Stomach (tissue), 9 donors: ENCODE data around the gene SLC51A. TPM values are rescaled to one million over a fixed set of nuclear protein-coding genes. Genes with fewer than 3 reads are reported as not detected.
A peak's percentile ranks its signal among the peaks of the same experiment; 100 is the strongest.

Experiments
- DNase-seq, 2 donors: peaks; one replicate each; pipeline versions ENCODE4 v3.0.0 to v3.0.0-alpha.2; 2013 to 2019
- H3K27ac ChIP-seq, 5 donors: fragments of 200-600 bp in 4 of 5; sonication (generic) in 4 of 5; one replicate each; pipeline ENCODE4 v1.5.1; 2013 to 2019; ENCODE audit warnings: mild to moderate bottlenecking in 1 of 5, moderate library complexity in 1 of 5
- H3K27me3 ChIP-seq, 3 donors: fragments of 200-600 bp; sonication (generic); one replicate each; pipeline ENCODE4 v1.5.1; 2017 to 2019; ENCODE audit warnings: mixed run types in 1 of 3
- H3K36me3 ChIP-seq, 4 donors: fragments of 200-600 bp; sonication (generic); 1 replicate in 3 of 4; 2 replicates in 1 of 4; pipeline ENCODE4 v1.5.1; 2016 to 2019
- H3K4me1 ChIP-seq, 4 donors: fragments of 200-600 bp; sonication (generic); one replicate each; pipeline ENCODE4 v1.5.1; 2016 to 2019
- H3K4me3 ChIP-seq, 4 donors: fragments of 200-600 bp; sonication (generic) in 3 of 4; one replicate each; pipeline ENCODE4 v1.5.1; 2016 to 2019; ENCODE audit warnings: mild to moderate bottlenecking in 1 of 4
- H3K9me3 ChIP-seq, 4 donors: fragments of 200-600 bp; sonication (generic); one replicate each; pipeline ENCODE4 v1.5.1; 2016 to 2019
- EP300 ChIP-seq: sonication (generic); formaldehyde crosslinking; IDR thresholded peaks from one replicate; pipeline ENCODE4 v1.6.1; 2017; ENCODE audit warnings: antibody characterized with exemption
- POLR2A ChIP-seq, 4 donors: fragments of 450-650 bp; IDR thresholded peaks; one replicate each; pipeline ENCODE4 v1.6.1; 2016; ENCODE audit warnings: antibody characterized with exemption in 4 of 4, control low read depth in 2 of 4, mild to moderate bottlenecking in 1 of 4, moderate library complexity in 1 of 4
- POLR2AphosphoS5 ChIP-seq, 3 donors: sonication (generic); formaldehyde crosslinking; IDR thresholded peaks; one replicate each; pipeline ENCODE4 v1.6.1; 2016; ENCODE audit warnings: antibody characterized with exemption in 3 of 3
- WGBS, 5 donors: extraction: QIAGEN DNeasy Blood & Tissue Kit in 3 of 5; methylation state at CpG; one replicate each; pipeline versions ENCODE4 v1.1.5 to v1.1.7; 2013 to 2018; 5-methylcytosine and 5-hydroxymethylcytosine counted together
- intact Hi-C: fragments of 100-400 bp; cut with DNase I; formaldehyde crosslinking; loops from one replicate; pipeline ENCODE4 v1.15.1; 2023; ENCODE audit warnings: low total_unique reads
- polyA plus RNA-seq, 3 donors: library from polyadenylated mRNA; stranded (reverse); fragments of 200-250 nt; gene quantifications; one replicate each; pipeline ENCODE4 v1.2.3, GENCODE V29; 2013
- total RNA-seq, 5 donors: library from RNA; depleted of rRNA; stranded (reverse); fragments of >200 nt; gene quantifications; one replicate each; pipeline versions ENCODE4 v1.1.0 to v1.2.3, GENCODE V29; 2014 to 2016
- TF ChIP-seq, protein P1 (sequence below), 7 experiments: fragments of 450-650 bp in 4 of 7; fragments of 200-600 bp in 3 of 7; sonication (generic) in 3 of 7; IDR thresholded peaks; one replicate each; pipeline ENCODE4 v1.5.1; 2016 to 2019; ENCODE audit warnings: antibody characterized with exemption in 7 of 7, control low read depth in 2 of 7, mild to moderate bottlenecking in 1 of 7
- donor health status: healthy with polysubstance abuse.
- donor health status: Bipolar disorder and iron deficiency.
- donor health status: healthy.

SLC51A gene
- total and polyA plus RNA-seq, 8 donors = 0.43 to 0.92 TPM; not detected in 6

DNA sequence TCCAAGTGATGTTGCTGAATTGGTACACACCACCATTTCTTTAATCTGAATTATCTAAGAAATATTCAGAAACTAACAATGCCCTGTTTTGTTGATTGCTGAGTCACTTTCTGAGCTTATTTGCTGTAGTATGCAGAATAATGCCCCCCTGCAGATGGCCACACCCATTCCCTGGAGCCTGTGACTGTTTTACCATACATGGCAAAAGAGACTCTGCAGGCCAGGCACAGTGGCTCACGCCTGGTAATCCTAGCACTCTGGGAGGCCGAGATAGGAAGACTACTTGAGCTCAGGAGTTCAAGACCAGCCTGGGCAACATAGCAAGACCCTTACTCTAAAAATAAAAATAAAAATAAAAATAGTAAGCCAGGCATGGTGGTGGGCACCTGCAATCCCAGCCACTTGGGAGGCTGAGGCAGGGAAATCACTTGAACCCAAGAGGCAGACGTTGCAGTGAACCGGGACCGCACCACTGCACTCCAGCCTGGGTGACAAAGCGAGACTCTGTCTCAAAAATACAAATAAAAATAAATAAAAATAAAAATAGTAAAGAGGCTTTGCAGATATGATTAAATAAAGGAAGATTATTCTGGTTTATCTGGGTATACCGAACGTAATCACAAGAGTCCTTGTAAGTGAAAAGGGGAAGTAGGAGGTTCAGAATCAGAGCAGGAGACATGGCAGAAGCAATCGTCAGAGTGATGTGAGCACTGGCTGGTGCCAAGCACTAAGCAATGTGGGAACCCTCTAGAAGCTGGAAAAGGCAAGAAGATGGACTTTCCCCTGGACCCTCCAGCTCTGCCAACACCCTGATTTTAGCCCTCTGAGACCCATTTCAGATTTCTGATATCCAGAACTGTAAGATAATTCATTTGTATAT lies 52.2 kb downstream of the SLC51A start:
- no peak overlapping the region for H3K27ac ChIP-seq
- TF ChIP-seq POLR2A (IDR thresholded peaks at IDR 0.05) (no peak), POLR2AphosphoS5 (IDR thresholded peaks at IDR 0.05) (no peak), EP300 (no peak)
- TF ChIP-seq, protein P1, sequence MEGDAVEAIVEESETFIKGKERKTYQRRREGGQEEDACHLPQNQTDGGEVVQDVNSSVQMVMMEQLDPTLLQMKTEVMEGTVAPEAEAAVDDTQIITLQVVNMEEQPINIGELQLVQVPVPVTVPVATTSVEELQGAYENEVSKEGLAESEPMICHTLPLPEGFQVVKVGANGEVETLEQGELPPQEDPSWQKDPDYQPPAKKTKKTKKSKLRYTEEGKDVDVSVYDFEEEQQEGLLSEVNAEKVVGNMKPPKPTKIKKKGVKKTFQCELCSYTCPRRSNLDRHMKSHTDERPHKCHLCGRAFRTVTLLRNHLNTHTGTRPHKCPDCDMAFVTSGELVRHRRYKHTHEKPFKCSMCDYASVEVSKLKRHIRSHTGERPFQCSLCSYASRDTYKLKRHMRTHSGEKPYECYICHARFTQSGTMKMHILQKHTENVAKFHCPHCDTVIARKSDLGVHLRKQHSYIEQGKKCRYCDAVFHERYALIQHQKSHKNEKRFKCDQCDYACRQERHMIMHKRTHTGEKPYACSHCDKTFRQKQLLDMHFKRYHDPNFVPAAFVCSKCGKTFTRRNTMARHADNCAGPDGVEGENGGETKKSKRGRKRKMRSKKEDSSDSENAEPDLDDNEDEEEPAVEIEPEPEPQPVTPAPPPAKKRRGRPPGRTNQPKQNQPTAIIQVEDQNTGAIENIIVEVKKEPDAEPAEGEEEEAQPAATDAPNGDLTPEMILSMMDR (IDR thresholded peaks at IDR 0.05) = no peak
- H3K4me3 ChIP-seq = no peak overlapping the region
- peaks cover 27 to 87% (median 85%) of the 10 kb centered on the region in 4 donors for H3K36me3 ChIP-seq
- H3K9me3 ChIP-seq = no peaks in the 10 kb centered on the region
- DNase-seq = no peak
- 59 to 79% (median 73%) methylated on average over 9 of the region's 9 CpGs for WGBS, 5 donors
- no peaks in the 10 kb centered on the region for H3K27me3 ChIP-seq
- H3K4me1 ChIP-seq = peaks cover 0 to 11% (median 0%) of the 10 kb centered on the region in 4 donors
- intact Hi-C loops = no loop called here

DNA sequence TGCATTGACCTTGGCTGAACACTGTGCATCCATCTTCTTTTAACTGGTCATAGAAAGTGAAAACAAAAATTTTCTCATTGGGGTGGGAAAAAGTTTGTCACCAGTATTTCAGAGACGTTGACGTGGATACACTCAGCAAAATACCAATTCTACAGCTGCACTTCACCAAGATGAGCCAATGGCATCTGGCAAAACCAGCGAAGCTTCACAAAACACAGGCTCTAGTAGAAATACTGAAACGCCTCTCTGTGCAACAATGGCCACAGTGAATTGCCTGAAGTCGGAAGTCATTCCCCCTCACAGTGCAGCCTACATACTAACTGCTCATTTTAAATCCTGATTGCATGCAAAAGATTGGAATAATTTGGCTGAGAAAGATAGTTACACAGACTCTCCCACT lies 54.2 kb downstream of the SLC51A start:
- Histone ChIP-seq H3K36me3 (peaks cover 27 to 76% (median 69%) of the 10 kb centered on the region in 4 donors), H3K27ac (no peak overlapping the region), H3K27me3 (no peaks in the 10 kb centered on the region), H3K9me3 (no peaks in the 10 kb centered on the region), H3K4me1 (peaks cover 0 to 24% (median 4%) of the 10 kb centered on the region in 4 donors), H3K4me3 (no peak overlapping the region)
- WGBS, 5 donors = 91 to 99% (median 94%) methylated on average over 5 of the region's 5 CpGs
- DNase-seq = no peak
- TF ChIP-seq POLR2AphosphoS5 (IDR thresholded peaks at IDR 0.05) = no peak
- no peak for TF ChIP-seq EP300
- no peak for TF ChIP-seq POLR2A (IDR thresholded peaks at IDR 0.05)
- TF ChIP-seq, protein P1 (IDR thresholded peaks at IDR 0.05) = no peak
- intact Hi-C loops = no loop called here

DNA sequence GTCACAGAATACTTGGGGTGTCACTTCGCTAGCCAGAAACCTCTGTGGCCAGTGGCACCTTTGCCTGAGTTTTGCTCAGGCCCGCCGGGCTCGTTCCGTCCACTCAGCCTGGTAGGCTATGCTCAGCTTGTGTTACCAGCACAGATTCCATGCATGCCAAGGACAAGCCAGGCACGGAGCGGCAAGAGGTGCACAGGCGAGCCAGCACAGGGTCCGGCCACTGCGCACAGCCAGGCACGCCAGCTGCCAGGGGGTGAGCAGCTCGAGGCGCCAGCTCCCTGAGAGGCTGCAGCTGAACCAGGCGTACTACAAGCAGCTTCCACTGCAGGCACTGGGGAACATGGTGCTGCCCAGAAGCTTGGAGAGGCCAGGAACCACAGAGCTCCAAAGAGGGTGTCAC lies 56.5 kb downstream of the SLC51A start:
- peaks cover 11 to 53% (median 46%) of the 10 kb centered on the region in 4 donors for H3K36me3 ChIP-seq
- TF ChIP-seq, protein P1 (IDR thresholded peaks at IDR 0.05) = no peak
- TF ChIP-seq POLR2A (IDR thresholded peaks at IDR 0.05) (no peak), EP300 (no peak), POLR2AphosphoS5 (IDR thresholded peaks at IDR 0.05) (no peak)
- no peak overlapping the region for H3K4me3 ChIP-seq
- H3K9me3 ChIP-seq = no peaks in the 10 kb centered on the region
- intact Hi-C loops = no loop called here
- H3K27ac ChIP-seq = no peak overlapping the region
- no peaks in the 10 kb centered on the region for H3K27me3 ChIP-seq
- DNase-seq = no peak
- peaks cover 0 to 32% (median 6%) of the 10 kb centered on the region in 4 donors for H3K4me1 ChIP-seq
- 97 to 98% (median 97%) methylated on average over 5 to 14 of the region's 14 CpGs for WGBS, 5 donors

DNA sequence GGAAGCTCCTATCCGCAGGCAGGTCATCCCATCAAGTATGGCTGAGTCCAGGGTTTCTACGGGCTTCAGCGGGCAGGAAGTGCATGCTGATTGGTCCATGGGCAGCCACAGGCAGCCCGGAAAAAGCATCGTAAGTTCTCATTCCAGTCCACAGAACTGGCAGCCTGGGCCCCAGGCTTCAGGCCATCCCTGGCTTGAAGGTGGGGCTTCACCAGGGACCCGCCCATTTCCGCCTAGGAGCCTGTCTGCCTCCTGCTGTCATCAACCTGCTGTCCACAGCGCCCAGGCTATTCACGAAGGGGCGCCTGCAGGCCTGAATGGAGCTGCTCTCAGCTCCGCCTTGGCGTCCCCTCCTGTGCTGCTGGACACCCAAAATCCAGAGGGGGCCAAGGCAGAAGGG lies 57.3 kb downstream of the SLC51A start:
- no peak for DNase-seq
- Histone ChIP-seq H3K4me3 (no peak overlapping the region), H3K27me3 (no peaks in the 10 kb centered on the region), H3K4me1 (peaks cover 5 to 33% (median 13%) of the 10 kb centered on the region in 4 donors), H3K9me3 (no peaks in the 10 kb centered on the region), H3K27ac (peak overlapping the region in 1 of 5 donors; percentile 54), H3K36me3 (peaks cover 11 to 44% (median 37%) of the 10 kb centered on the region in 4 donors)
- 96 to 99% (median 98%) methylated on average over 11 to 12 of the region's 12 CpGs for WGBS, 5 donors
- intact Hi-C loops = no loop called here
- no peak for TF ChIP-seq POLR2A (IDR thresholded peaks at IDR 0.05)
- no peak for TF ChIP-seq EP300
- TF ChIP-seq, protein P1 (IDR thresholded peaks at IDR 0.05) = no peak
- no peak for TF ChIP-seq POLR2AphosphoS5 (IDR thresholded peaks at IDR 0.05)
